ENCODE data around the gene PTTG1.

Gene PTTG1

GRCh38 chr5:160441311-160441781, 19.7 kb downstream of the PTTG1 start:
- H3K14ac ChIP-seq (ENCODE audit: low read length), result no peak overlapping the region
- peak overlapping the region; percentile 9 for H3K18ac ChIP-seq (ENCODE audit: low read length)
- H3K9ac ChIP-seq (ENCODE audit: low read depth, low read length, poor library complexity), result no peak overlapping the region
- no peak overlapping the region for H3K4ac ChIP-seq (ENCODE audit: low read length)
- H2BK120ac ChIP-seq (ENCODE audit: low read depth, low read length), result no peak overlapping the region
- no CpG with 5 or more reads among the region's 1 CpG for WGBS, 2 donors (ENCODE audit: extremely low coverage in 2 of 2, insufficient read length in 2 of 2, insufficient replicate concordance in 1 of 2)
- no peaks in the 10 kb centered on the region for H3K36me3 ChIP-seq (replicated peaks in 1 of 2; ENCODE audit: control insufficient read depth in 2 of 2, insufficient read depth in 2 of 2, low read length in 2 of 2)
- no peak overlapping the region for H2AK5ac ChIP-seq (ENCODE audit: low read depth, low read length)
- no peak overlapping the region for H3K4me2 ChIP-seq (ENCODE audit: insufficient read depth, low read length, poor library complexity, severe bottlenecking)
- no peak overlapping the region for H2BK15ac ChIP-seq (ENCODE audit: low read length)
- no peaks in the 10 kb centered on the region for H3K27me3 ChIP-seq (ENCODE audit: control insufficient read depth in 3 of 3, insufficient read depth in 3 of 3, low read depth in 1 of 3, low read length in 3 of 3)
- H3K4me1 ChIP-seq (ENCODE audit: control insufficient read depth in 2 of 2, insufficient read depth in 1 of 2, low read depth in 1 of 2, low read length in 2 of 2), result peaks cover 5 to 6% of the 10 kb centered on the region in 2 donors
- no peak overlapping the region for H2BK5ac ChIP-seq (ENCODE audit: low read length)
- no peak overlapping the region for H3K23ac ChIP-seq (ENCODE audit: low read depth, low read length, poor library complexity)
- no peak overlapping the region for H3K27ac ChIP-seq (replicated peaks; ENCODE audit: low read length)
- no peak overlapping the region for H2AFZ ChIP-seq (ENCODE audit: low read length)
- no peak overlapping the region for H2BK12ac ChIP-seq (ENCODE audit: low read length)
- no peak overlapping the region for H3K4me3 ChIP-seq (ENCODE audit: low read length in 2 of 2)
- no peak for DNase-seq (ENCODE audit: low spot score)
- no peak overlapping the region for H4K91ac ChIP-seq (ENCODE audit: low read depth, low read length, poor library complexity)
- no peaks in the 10 kb centered on the region for H3K9me3 ChIP-seq (replicated peaks in 1 of 2; ENCODE audit: control insufficient read depth in 2 of 2, insufficient read depth in 1 of 2, low read depth in 1 of 2, low read length in 2 of 2)
- no peak overlapping the region for H4K8ac ChIP-seq (ENCODE audit: low read depth, low read length)
- H3K79me1 ChIP-seq (ENCODE audit: low read depth, low read length), result no peaks in the 10 kb centered on the region

GRCh38 chr5:160442824-160443431, 21.3 kb downstream of the PTTG1 start:
- no peak overlapping the region for H2AK5ac ChIP-seq (ENCODE audit: low read depth, low read length)
- H2BK12ac ChIP-seq (ENCODE audit: low read length), result no peak overlapping the region
- DNase-seq (ENCODE audit: low spot score), result no peak
- no peaks in the 10 kb centered on the region for H3K36me3 ChIP-seq (replicated peaks in 1 of 2; ENCODE audit: control insufficient read depth in 2 of 2, insufficient read depth in 2 of 2, low read length in 2 of 2)
- no peaks in the 10 kb centered on the region for H3K27me3 ChIP-seq (ENCODE audit: control insufficient read depth in 3 of 3, insufficient read depth in 3 of 3, low read depth in 1 of 3, low read length in 3 of 3)
- H3K4me3 ChIP-seq (ENCODE audit: low read length in 2 of 2), result no peak overlapping the region
- no peak overlapping the region for H3K23ac ChIP-seq (ENCODE audit: low read depth, low read length, poor library complexity)
- no peak overlapping the region for H3K9ac ChIP-seq (ENCODE audit: low read depth, low read length, poor library complexity)
- H3K14ac ChIP-seq (ENCODE audit: low read length), result no peak overlapping the region
- no peak overlapping the region for H2BK5ac ChIP-seq (ENCODE audit: low read length)
- no peaks in the 10 kb centered on the region for H3K79me1 ChIP-seq (ENCODE audit: low read depth, low read length)
- no peak overlapping the region for H4K91ac ChIP-seq (ENCODE audit: low read depth, low read length, poor library complexity)
- peaks cover 5 to 6% of the 10 kb centered on the region in 2 donors for H3K4me1 ChIP-seq (ENCODE audit: control insufficient read depth in 2 of 2, insufficient read depth in 1 of 2, low read depth in 1 of 2, low read length in 2 of 2)
- H3K18ac ChIP-seq (ENCODE audit: low read length), result no peak overlapping the region
- no peak overlapping the region for H3K27ac ChIP-seq (replicated peaks; ENCODE audit: low read length)
- peak overlapping the region; percentile 70 for H2AFZ ChIP-seq (ENCODE audit: low read length)
- no peak overlapping the region for H2BK15ac ChIP-seq (ENCODE audit: low read length)
- no CpG with 5 or more reads among the region's 4 CpGs for WGBS, 2 donors (ENCODE audit: extremely low coverage in 2 of 2, insufficient read length in 2 of 2, insufficient replicate concordance in 1 of 2)
- no peak overlapping the region for H2BK120ac ChIP-seq (ENCODE audit: low read depth, low read length)
- H4K8ac ChIP-seq (ENCODE audit: low read depth, low read length), result no peak overlapping the region
- H3K4me2 ChIP-seq (ENCODE audit: insufficient read depth, low read length, poor library complexity, severe bottlenecking), result no peak overlapping the region
- no peak overlapping the region for H3K4ac ChIP-seq (ENCODE audit: low read length)
- H3K9me3 ChIP-seq (replicated peaks in 1 of 2; ENCODE audit: control insufficient read depth in 2 of 2, insufficient read depth in 1 of 2, low read depth in 1 of 2, low read length in 2 of 2), result no peaks in the 10 kb centered on the region

- H2AFZ ChIP-seq (ENCODE audit: low read length), result no peak overlapping the region
- H2BK5ac ChIP-seq (ENCODE audit: low read length), result no peak overlapping the region
- no peak overlapping the region for H4K8ac ChIP-seq (ENCODE audit: low read depth, low read length)
- no peak overlapping the region for H2BK120ac ChIP-seq (ENCODE audit: low read depth, low read length)
- no peak overlapping the region for H3K14ac ChIP-seq (ENCODE audit: low read length)
- no CpG with 5 or more reads among the region's 1 CpG for WGBS, 2 donors (ENCODE audit: extremely low coverage in 2 of 2, insufficient read length in 2 of 2, insufficient replicate concordance in 1 of 2)
- H3K4me1 ChIP-seq (ENCODE audit: control insufficient read depth in 2 of 2, insufficient read depth in 1 of 2, low read depth in 1 of 2, low read length in 2 of 2), result peaks cover 4 to 5% of the 10 kb centered on the region in 2 donors
- no peaks in the 10 kb centered on the region for H3K9me3 ChIP-seq (replicated peaks in 1 of 2; ENCODE audit: control insufficient read depth in 2 of 2, insufficient read depth in 1 of 2, low read depth in 1 of 2, low read length in 2 of 2)
- H3K79me1 ChIP-seq (ENCODE audit: low read depth, low read length), result no peaks in the 10 kb centered on the region
- no peak overlapping the region for H2BK15ac ChIP-seq (ENCODE audit: low read length)
- no peak overlapping the region for H3K23ac ChIP-seq (ENCODE audit: low read depth, low read length, poor library complexity)
- H3K27ac ChIP-seq (replicated peaks; ENCODE audit: low read length), result no peak overlapping the region
- H4K91ac ChIP-seq (ENCODE audit: low read depth, low read length, poor library complexity), result no peak overlapping the region
- H3K4me2 ChIP-seq (ENCODE audit: insufficient read depth, low read length, poor library complexity, severe bottlenecking), result no peak overlapping the region
- H3K4ac ChIP-seq (ENCODE audit: low read length), result no peak overlapping the region
- no peak overlapping the region for H3K9ac ChIP-seq (ENCODE audit: low read depth, low read length, poor library complexity)
- H2BK12ac ChIP-seq (ENCODE audit: low read length), result no peak overlapping the region
- no peak for DNase-seq (ENCODE audit: low spot score)
- no peaks in the 10 kb centered on the region for H3K27me3 ChIP-seq (ENCODE audit: control insufficient read depth in 3 of 3, insufficient read depth in 3 of 3, low read depth in 1 of 3, low read length in 3 of 3)
- no peak overlapping the region for H3K18ac ChIP-seq (ENCODE audit: low read length)
- H3K4me3 ChIP-seq (ENCODE audit: low read length in 2 of 2), result no peak overlapping the region
- H2AK5ac ChIP-seq (ENCODE audit: low read depth, low read length), result no peak overlapping the region
- no peaks in the 10 kb centered on the region for H3K36me3 ChIP-seq (replicated peaks in 1 of 2; ENCODE audit: control insufficient read depth in 2 of 2, insufficient read depth in 2 of 2, low read length in 2 of 2)
These were observed 22.8 kb downstream of the PTTG1 start for GRCh38 chr5:160444407-160444806.

- H3K4me3 ChIP-seq (ENCODE audit: low read length in 2 of 2), result no peak overlapping the region
- no peak overlapping the region for H3K27ac ChIP-seq (replicated peaks; ENCODE audit: low read length)
- H3K36me3 ChIP-seq (replicated peaks in 1 of 2; ENCODE audit: control insufficient read depth in 2 of 2, insufficient read depth in 2 of 2, low read length in 2 of 2), result no peaks in the 10 kb centered on the region
- no peak overlapping the region for H2AFZ ChIP-seq (ENCODE audit: low read length)
- H3K14ac ChIP-seq (ENCODE audit: low read length), result no peak overlapping the region
- H4K8ac ChIP-seq (ENCODE audit: low read depth, low read length), result no peak overlapping the region
- H3K9ac ChIP-seq (ENCODE audit: low read depth, low read length, poor library complexity), result no peak overlapping the region
- H2BK5ac ChIP-seq (ENCODE audit: low read length), result no peak overlapping the region
- H3K23ac ChIP-seq (ENCODE audit: low read depth, low read length, poor library complexity), result no peak overlapping the region
- H3K4ac ChIP-seq (ENCODE audit: low read length), result no peak overlapping the region
- no peak overlapping the region for H2BK12ac ChIP-seq (ENCODE audit: low read length)
- WGBS, 2 donors (ENCODE audit: extremely low coverage in 2 of 2, insufficient read length in 2 of 2, insufficient replicate concordance in 1 of 2), result no CpG with 5 or more reads among the region's 1 CpG
- H2BK120ac ChIP-seq (ENCODE audit: low read depth, low read length), result no peak overlapping the region
- no peak for DNase-seq (ENCODE audit: low spot score)
- H4K91ac ChIP-seq (ENCODE audit: low read depth, low read length, poor library complexity), result no peak overlapping the region
- no peak overlapping the region for H3K18ac ChIP-seq (ENCODE audit: low read length)
- peaks cover 4 to 5% of the 10 kb centered on the region in 2 donors for H3K4me1 ChIP-seq (ENCODE audit: control insufficient read depth in 2 of 2, insufficient read depth in 1 of 2, low read depth in 1 of 2, low read length in 2 of 2)
- H3K9me3 ChIP-seq (replicated peaks in 1 of 2; ENCODE audit: control insufficient read depth in 2 of 2, insufficient read depth in 1 of 2, low read depth in 1 of 2, low read length in 2 of 2), result no peaks in the 10 kb centered on the region
- H2AK5ac ChIP-seq (ENCODE audit: low read depth, low read length), result no peak overlapping the region
- no peak overlapping the region for H3K4me2 ChIP-seq (ENCODE audit: insufficient read depth, low read length, poor library complexity, severe bottlenecking)
- H3K79me1 ChIP-seq (ENCODE audit: low read depth, low read length), result no peaks in the 10 kb centered on the region
- no peaks in the 10 kb centered on the region for H3K27me3 ChIP-seq (ENCODE audit: control insufficient read depth in 3 of 3, insufficient read depth in 3 of 3, low read depth in 1 of 3, low read length in 3 of 3)
- no peak overlapping the region for H2BK15ac ChIP-seq (ENCODE audit: low read length)
These were observed 23.5 kb downstream of the PTTG1 start for GRCh38 chr5:160445132-160445531.
